H9 (cell line): ENCODE measurements around the gene DNMBP. TPM values are rescaled to one million over a fixed set of nuclear protein-coding genes. Genes with fewer than 3 reads are reported as not detected.

Experiments used
- DNase-seq: peaks from one replicate; pipeline ENCODE4 v3.0.0-alpha.2; 2017
- H2AFZ ChIP-seq: one replicate; pipeline ENCODE4 v1.6.1; 2013; ENCODE audit warnings: mild to moderate bottlenecking, low read length, control low read depth, moderate library complexity
- H2AK5ac ChIP-seq: 2 replicates; pipeline ENCODE4 v1.6.1; 2013; ENCODE audit warnings: low read length, control low read depth, mixed read lengths; ENCODE audit not compliant: insufficient read length
- H2BK120ac ChIP-seq: one replicate; pipeline ENCODE4 v1.6.1; 2013; ENCODE audit warnings: low read depth, mild to moderate bottlenecking, low read length, control low read depth, inconsistent platforms; ENCODE audit not compliant: poor library complexity, severe bottlenecking
- H2BK12ac ChIP-seq: 2 replicates; pipeline ENCODE4 v1.6.1; 2013; ENCODE audit warnings: low read length, control low read depth, mixed read lengths, low read depth; ENCODE audit not compliant: insufficient read length
- H2BK15ac ChIP-seq: 2 replicates; pipeline ENCODE4 v1.6.1; 2013; ENCODE audit warnings: low read depth, low read length, control low read depth
- H2BK20ac ChIP-seq: one replicate; pipeline ENCODE4 v1.6.1; 2013; ENCODE audit warnings: low read depth, mild to moderate bottlenecking, low read length, control low read depth, inconsistent platforms; ENCODE audit not compliant: poor library complexity, severe bottlenecking
- H2BK5ac ChIP-seq: 2 replicates; pipeline ENCODE4 v1.6.1; 2013; ENCODE audit warnings: low read length, control low read depth, mixed read lengths; ENCODE audit not compliant: insufficient read length
- H3K14ac ChIP-seq: 2 replicates; pipeline ENCODE4 v1.6.1; 2013; ENCODE audit warnings: low read length, control low read depth; ENCODE audit not compliant: insufficient read depth
- H3K18ac ChIP-seq: 2 replicates; pipeline ENCODE4 v1.6.1; 2013; ENCODE audit warnings: low read depth, mild to moderate bottlenecking, mixed read lengths, low read length, control low read depth; ENCODE audit not compliant: insufficient read length
- H3K23ac ChIP-seq: 2 replicates; pipeline ENCODE4 v1.6.1; 2013; ENCODE audit warnings: low read length, control low read depth, mixed read lengths, low read depth; ENCODE audit not compliant: insufficient read length
- H3K23me2 ChIP-seq: 2 replicates; pipeline ENCODE4 v1.6.1; 2013; ENCODE audit warnings: low read depth, mild to moderate bottlenecking, mixed read lengths, low read length, control low read depth; ENCODE audit not compliant: insufficient read length, poor library complexity, severe bottlenecking
- H3K27ac ChIP-seq: 2 replicates; pipeline ENCODE4 v1.5.1; 2013; ENCODE audit warnings: low read length, control low read depth, mixed read lengths, low read depth; ENCODE audit not compliant: insufficient read length
- H3K27me3 ChIP-seq: 2 replicates; pipeline ENCODE4 v1.6.1; 2013; ENCODE audit warnings: low read length, control low read depth, inconsistent platforms; ENCODE audit not compliant: insufficient read depth
- H3K4ac ChIP-seq: 2 replicates; pipeline ENCODE4 v1.6.1; 2013; ENCODE audit warnings: low read depth, mild to moderate bottlenecking, control low read depth, inconsistent platforms, low read length, moderate library complexity
- H3K4me1 ChIP-seq: 2 replicates; pipeline ENCODE4 v1.6.1; 2013; ENCODE audit warnings: low read length, control low read depth, inconsistent platforms; ENCODE audit not compliant: insufficient read depth
- H3K4me2 ChIP-seq: 2 replicates; pipeline ENCODE4 v1.6.1; 2013; ENCODE audit warnings: low read length, control low read depth, mixed read lengths; ENCODE audit not compliant: insufficient read length, insufficient read depth
- H3K56ac ChIP-seq: 2 replicates; pipeline ENCODE4 v1.6.1; 2013; ENCODE audit warnings: low read depth, mild to moderate bottlenecking, mixed read lengths, low read length, control low read depth; ENCODE audit not compliant: insufficient read length
- H3K79me1 ChIP-seq: 2 replicates; pipeline ENCODE4 v1.6.1; 2013; ENCODE audit warnings: low read depth, mild to moderate bottlenecking, moderate library complexity, low read length, control low read depth, inconsistent platforms; ENCODE audit not compliant: insufficient read depth, poor library complexity, severe bottlenecking
- H3K79me2 ChIP-seq: 2 replicates; pipeline ENCODE4 v1.6.1; 2013; ENCODE audit warnings: low read length, control low read depth, inconsistent platforms; ENCODE audit not compliant: insufficient read depth
- H3K9ac ChIP-seq: 2 replicates; pipeline ENCODE4 v1.6.1; 2013; ENCODE audit warnings: low read length, control low read depth, mixed read lengths; ENCODE audit not compliant: insufficient read length; ENCODE audit errors: extremely low read depth
- H3K9me3 ChIP-seq: one replicate; pipeline ENCODE4 v1.6.1; 2013; ENCODE audit warnings: low read depth, low read length, inconsistent platforms; ENCODE audit not compliant: control insufficient read depth
- H3T11ph ChIP-seq: one replicate; pipeline ENCODE4 v1.6.1; 2013; ENCODE audit warnings: mild to moderate bottlenecking, low read length, control low read depth, inconsistent platforms
- H4K20me1 ChIP-seq: one replicate; pipeline ENCODE4 v1.6.1; 2013; ENCODE audit not compliant: control insufficient read depth, insufficient read length, insufficient read depth
- H4K5ac ChIP-seq: 2 replicates; pipeline ENCODE4 v1.6.1; 2013; ENCODE audit warnings: low read depth, mild to moderate bottlenecking, mixed read lengths, low read length, control low read depth; ENCODE audit not compliant: insufficient read length
- H4K8ac ChIP-seq: replicated peaks from 2 replicates; pipeline ENCODE4 v1.6.1; 2013; ENCODE audit warnings: low read length, control low read depth, mixed read lengths, low read depth; ENCODE audit not compliant: insufficient read length
- H4K91ac ChIP-seq: 2 replicates; pipeline ENCODE4 v1.6.1; 2013; ENCODE audit warnings: low read depth, mild to moderate bottlenecking, moderate library complexity, mixed read lengths, low read length, control low read depth; ENCODE audit not compliant: insufficient read length
- H3K27ac Mint-ChIP-seq, 3 experiments: 2 replicates in 2 of 3; 3 replicates in 1 of 3; pipeline ENCODE4 v1.8.0; 2020 to 2021; ENCODE audit warnings: mixed read lengths in 3 of 3, mild to moderate bottlenecking in 1 of 3, moderate library complexity in 1 of 3
- H3K27me3 Mint-ChIP-seq: 2 replicates; pipeline ENCODE4 v1.8.0; 2021; ENCODE audit warnings: low read depth, mild to moderate bottlenecking, moderate library complexity, mixed read lengths
- H3K36me3 Mint-ChIP-seq, 3 experiments: 2 replicates in 2 of 3; 3 replicates in 1 of 3; pipeline ENCODE4 v1.8.0; 2020 to 2021; ENCODE audit warnings: low read depth in 3 of 3, mixed read lengths in 3 of 3; ENCODE audit not compliant: insufficient read depth in 1 of 3
- H3K4me1 Mint-ChIP-seq, 2 experiments: 2 replicates each; pipeline ENCODE4 v1.8.0; 2020; ENCODE audit warnings: mixed read lengths in 2 of 2
- H3K4me3 Mint-ChIP-seq, 2 experiments: 2 replicates in 1 of 2; 3 replicates in 1 of 2; pipeline ENCODE4 v1.8.0; 2020 to 2021; ENCODE audit warnings: mild to moderate bottlenecking in 2 of 2, mixed read lengths in 2 of 2, moderate library complexity in 1 of 2
- H3K9me3 Mint-ChIP-seq, 2 experiments: 2 replicates in 1 of 2; 3 replicates in 1 of 2; pipeline ENCODE4 v1.8.0; 2020; ENCODE audit warnings: mild to moderate bottlenecking in 2 of 2, mixed read lengths in 2 of 2, moderate library complexity in 1 of 2
- WGBS: extraction: QIAGEN DNeasy Blood & Tissue Kit; methylation state at CpG from one replicate; pipeline ENCODE4 v1.1.7; 2013; ENCODE audit warnings: missing lambda C conversion rate, low lambda C conversion rate, mixed read lengths; ENCODE audit not compliant: insufficient read length; ENCODE audit errors: extremely low coverage; 5-methylcytosine and 5-hydroxymethylcytosine counted together
- total RNA-seq: library from RNA; stranded (reverse); gene quantifications from 2 replicates; pipeline ENCODE4 v1.2.1, GENCODE V29; 2021
- TF ChIP-seq, protein P1 (sequence below): fragments of 200-600 bp; sonication (generic); conservative IDR thresholded peaks from 3 replicates; pipeline ENCODE4 v1.8.0; 2021; ENCODE audit warnings: antibody characterized with exemption, mild to moderate bottlenecking

The DNMBP gene
- total RNA-seq, 1 experiment from 2014 or later, result 25.6 TPM

DNA sequence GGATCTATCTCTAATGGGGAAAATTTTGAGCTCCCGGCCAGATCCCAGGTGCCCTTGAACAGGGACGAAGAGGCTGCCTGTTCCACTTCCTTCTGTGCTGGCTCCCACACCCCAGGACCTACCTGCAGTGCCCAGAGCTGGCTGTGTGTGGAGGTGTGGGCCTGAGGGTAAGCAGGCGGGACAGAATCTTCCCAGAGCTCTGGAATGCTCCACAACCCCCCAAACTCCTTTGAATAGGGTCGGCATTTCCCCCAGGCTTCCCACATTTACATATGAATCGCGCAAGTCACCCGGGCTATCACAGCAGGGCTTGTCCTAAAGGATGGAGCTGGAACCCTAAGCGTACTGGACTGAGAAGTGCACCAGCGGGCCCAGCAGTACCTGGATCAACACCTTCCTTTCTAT is 95.9 kb downstream of the DNMBP start:
- Histone ChIP-seq H3K27ac (peak overlapping the region; percentile 89), H3K18ac (peak overlapping the region; percentile 53), H3K14ac (peak overlapping the region; percentile 25; the same call in 1 of the 2 replicates), H4K8ac (no peak overlapping the region), H3K23ac (no peak overlapping the region), H3K79me1 (no peaks in the 10 kb centered on the region), H2AFZ (no peak overlapping the region), H3K4me1 (no peaks in the 10 kb centered on the region; the same call in 1 of the 2 replicates), H3K27me3 (no peaks in the 10 kb centered on the region), H2BK12ac (no peak overlapping the region), H2BK5ac (peak overlapping the region; percentile 50), H3K4ac (no peak overlapping the region; the same call in 1 of the 2 replicates), H2BK120ac (no peak overlapping the region), H3K4me2 (peak overlapping the region; percentile 77), H3K56ac (no peak overlapping the region), H2BK20ac (no peak overlapping the region), H4K5ac (no peak overlapping the region), H2BK15ac (no peak overlapping the region), H4K91ac (no peak overlapping the region), H4K20me1 (no peaks in the 10 kb centered on the region), H3K9me3 (no peaks in the 10 kb centered on the region), H3K79me2 (peaks cover 22% of the 10 kb centered on the region; the same call in 1 of the 2 replicates), H3K23me2 (peaks cover 5% of the 10 kb centered on the region), H3K9ac (peak overlapping the region; percentile 84), H2AK5ac (no peak overlapping the region), H3T11ph (no peak overlapping the region)
- H3K9me3 Mint-ChIP-seq, result no peaks in the 10 kb centered on the region
- TF ChIP-seq, protein P1, sequence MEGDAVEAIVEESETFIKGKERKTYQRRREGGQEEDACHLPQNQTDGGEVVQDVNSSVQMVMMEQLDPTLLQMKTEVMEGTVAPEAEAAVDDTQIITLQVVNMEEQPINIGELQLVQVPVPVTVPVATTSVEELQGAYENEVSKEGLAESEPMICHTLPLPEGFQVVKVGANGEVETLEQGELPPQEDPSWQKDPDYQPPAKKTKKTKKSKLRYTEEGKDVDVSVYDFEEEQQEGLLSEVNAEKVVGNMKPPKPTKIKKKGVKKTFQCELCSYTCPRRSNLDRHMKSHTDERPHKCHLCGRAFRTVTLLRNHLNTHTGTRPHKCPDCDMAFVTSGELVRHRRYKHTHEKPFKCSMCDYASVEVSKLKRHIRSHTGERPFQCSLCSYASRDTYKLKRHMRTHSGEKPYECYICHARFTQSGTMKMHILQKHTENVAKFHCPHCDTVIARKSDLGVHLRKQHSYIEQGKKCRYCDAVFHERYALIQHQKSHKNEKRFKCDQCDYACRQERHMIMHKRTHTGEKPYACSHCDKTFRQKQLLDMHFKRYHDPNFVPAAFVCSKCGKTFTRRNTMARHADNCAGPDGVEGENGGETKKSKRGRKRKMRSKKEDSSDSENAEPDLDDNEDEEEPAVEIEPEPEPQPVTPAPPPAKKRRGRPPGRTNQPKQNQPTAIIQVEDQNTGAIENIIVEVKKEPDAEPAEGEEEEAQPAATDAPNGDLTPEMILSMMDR, result peak; percentile 70
- peaks cover 10 to 23% (median 17%) of the 10 kb centered on the region in 3 experiments; a peak in 6 of 7 replicates for H3K36me3 Mint-ChIP-seq
- H3K27me3 Mint-ChIP-seq, result no peaks in the 10 kb centered on the region
- WGBS, result no CpG with 5 or more reads among the region's 9 CpGs
- peaks cover 39 to 47% of the 10 kb centered on the region in 2 experiments for H3K4me1 Mint-ChIP-seq
- peak overlapping the region; percentile 98 to 100 (median 98) for H3K27ac Mint-ChIP-seq
- peak overlapping the region; percentile 93 to 98 for H3K4me3 Mint-ChIP-seq
- DNase-seq, result peak; percentile 98
